ENCODE results near the gene OLFM2.
"Not testable (repeated sequence)": the region's sequence is repeated elsewhere in the genome, so short reads cannot be mapped to it uniquely, and the experiment has no call there.

DNA sequence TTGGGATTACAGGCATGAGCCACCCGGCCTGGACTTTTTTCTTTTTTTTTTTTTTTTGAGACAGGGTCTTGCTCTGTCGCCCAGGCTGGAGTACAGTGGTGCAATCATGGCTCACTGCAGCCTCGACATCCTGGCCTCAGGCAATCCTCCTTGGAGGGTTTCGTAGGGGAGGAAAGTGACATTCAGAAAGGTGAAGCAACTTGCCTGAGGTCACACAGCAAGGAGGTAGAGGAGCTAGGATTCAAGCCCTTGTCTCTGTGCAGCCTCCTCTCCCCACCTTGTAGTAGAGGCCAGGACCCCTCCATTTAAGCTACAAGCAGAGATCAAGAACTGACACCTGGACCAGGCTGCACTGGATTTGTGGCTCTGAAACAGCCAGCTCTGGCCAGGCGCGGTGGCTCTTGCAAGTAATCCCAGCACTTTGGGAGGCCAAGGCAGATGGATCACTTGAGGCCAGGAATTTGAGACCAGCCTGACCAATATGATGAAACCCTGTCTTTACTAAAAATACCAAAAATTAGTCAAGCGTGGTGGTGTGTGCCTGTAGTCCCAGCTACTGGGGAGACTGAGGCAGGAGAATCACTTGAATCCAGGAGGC lies 10.3 kb upstream of the OLFM2 start:
- not testable (repeated sequence) for TF ChIP-seq CTCF (conservative IDR thresholded peaks at IDR 0.05; ENCODE audit: low read depth, low read length); EZH2 (IDR thresholded peaks at IDR 0.05; ENCODE audit: borderline replicate concordance, low read depth, low read length, poor library complexity, severe bottlenecking)
